ENCODE data around the gene ZNF593OS.

The ZNF593OS gene

GRCh38 chr1:26171084-26172072 lies at the start of gene ZNF593OS:
ZNF593OS (minus strand) TSS chr1:26171832; CDS start chr1:26171661, 171 bp downstream.
- no peak for DNase-seq

- DNase-seq = no peak
These were observed 49.5 kb upstream of the ZNF593OS start for GRCh38 chr1:26221094-26221493.

- no peak for DNase-seq
These were observed 48.7 kb upstream of the ZNF593OS start for GRCh38 chr1:26220199-26220912.

- no peak for DNase-seq
These were observed 47.4 kb upstream of the ZNF593OS start for GRCh38 chr1:26218906-26219494.

GRCh38 chr1:26215246-26215645 lies 43.6 kb upstream of the ZNF593OS start:
- DNase-seq = no peak

GRCh38 chr1:26213335-26213905 lies 41.8 kb upstream of the ZNF593OS start:
- DNase-seq = no peak

- no peak for DNase-seq
These were observed 41.1 kb upstream of the ZNF593OS start for GRCh38 chr1:26212726-26213125.

- DNase-seq = no peak
These were observed 38.7 kb upstream of the ZNF593OS start for GRCh38 chr1:26210147-26210870.

- DNase-seq = no peak
These were observed 32.1 kb upstream of the ZNF593OS start for GRCh38 chr1:26203642-26204318.

- DNase-seq = no peak
These were observed 28.8 kb upstream of the ZNF593OS start for GRCh38 chr1:26200413-26200812.

- no peak for DNase-seq
These were observed 26.2 kb upstream of the ZNF593OS start for GRCh38 chr1:26197813-26198212.

- DNase-seq = no peak
These were observed 25.7 kb upstream of the ZNF593OS start for GRCh38 chr1:26197301-26197700.

- no peak for DNase-seq
These were observed 24.2 kb upstream of the ZNF593OS start for GRCh38 chr1:26195805-26196204.

- no peak for DNase-seq
These were observed 20.1 kb upstream of the ZNF593OS start for GRCh38 chr1:26191739-26192138.

GRCh38 chr1:26190373-26190987 lies 18.8 kb upstream of the ZNF593OS start, which contains the start of gene CATSPER4:
CATSPER4 (plus strand) TSS chr1:26190602; CDS start chr1:26190628, 26 bp downstream.
- DNase-seq = no peak

- DNase-seq = no peak
These were observed 18.2 kb upstream of the ZNF593OS start for GRCh38 chr1:26189751-26190275.

GRCh38 chr1:26189331-26189730 lies 17.7 kb upstream of the ZNF593OS start:
- no peak for DNase-seq

GRCh38 chr1:26188477-26188876 lies 16.8 kb upstream of the ZNF593OS start:
- no peak for DNase-seq

GRCh38 chr1:26187882-26188281 lies 16.2 kb upstream of the ZNF593OS start:
- no peak for DNase-seq

GRCh38 chr1:26184883-26185282 lies 13.3 kb upstream of the ZNF593OS start:
- DNase-seq = no peak

GRCh38 chr1:26184086-26184485 lies 12.5 kb upstream of the ZNF593OS start:
- no peak for DNase-seq

Measured in femur (tissue), 1 donor.